SK-N-SH (cell line): ENCODE measurements around the gene GPD1L. TPM values are rescaled to one million over a fixed set of nuclear protein-coding genes. Genes with fewer than 3 reads are reported as not detected.

Source experiments
- CTCF ChIA-PET: fragments of 300-600, 350-600 bp; formaldehyde crosslinking; extraction: SDS; loops from one replicate; lab custom pipeline; 2021; lab: Yijun Ruan, JAX
- POLR2A ChIA-PET: fragments of 350-600 bp; sonication (Branson Sonifier 250); formaldehyde crosslinking; extraction: SDS; loops from one replicate; lab custom pipeline; 2020; ENCODE audit warnings: antibody characterized with exemption, inconsistent platforms; lab: Yijun Ruan, JAX
- DNase-seq: peaks from one replicate; pipeline ENCODE4 v3.0.0; 2012
- H2AFZ ChIP-seq: fragments of 200-600 bp; sonication (generic); 2 replicates; pipeline ENCODE4 v1.8.1; 2016; ENCODE audit warnings: antibody characterized with exemption, mild to moderate bottlenecking, low read depth
- H3F3A ChIP-seq: fragments of 200-600 bp; sonication (generic); replicated peaks from 2 replicates; pipeline ENCODE3; 2016; ENCODE audit warnings: antibody characterized with exemption, mild to moderate bottlenecking; ENCODE audit not compliant: insufficient read depth
- H3K27ac ChIP-seq, 2 experiments: fragments of 200-500 bp in 1 of 2; fragments of 200-600 bp in 1 of 2; sonication (Bioruptor generic) in 1 of 2; sonication (generic), shearing (Covaris generic) in 1 of 2; 2 replicates each; pipeline versions ENCODE4 v1.5.1 to v1.6.1; 2014 to 2016; ENCODE audit warnings: low read depth in 2 of 2, inconsistent platforms in 1 of 2, low read length in 1 of 2, mild to moderate bottlenecking in 1 of 2, mixed read lengths in 1 of 2
- H3K27me3 ChIP-seq: fragments of 200-600 bp; sonication (generic), shearing (Covaris generic); 2 replicates; pipeline ENCODE4 v1.6.1; 2016; ENCODE audit warnings: mixed run types; ENCODE audit not compliant: insufficient read depth
- H3K36me3 ChIP-seq, 2 experiments: fragments of 200-500 bp in 1 of 2; fragments of 200-600 bp in 1 of 2; sonication (Bioruptor generic) in 1 of 2; sonication (generic) in 1 of 2; replicated peaks in 1 of 2; 2 replicates each; pipeline versions ENCODE3 to v1.5.1; 2014 to 2016; ENCODE audit warnings: low read length in 1 of 2, mild to moderate bottlenecking in 1 of 2; ENCODE audit not compliant: insufficient read depth in 2 of 2, control insufficient read depth in 1 of 2
- H3K4me1 ChIP-seq, 2 experiments: fragments of 200-500 bp in 1 of 2; fragments of 200-600 bp in 1 of 2; sonication (Bioruptor generic) in 1 of 2; sonication (generic), shearing (Covaris generic) in 1 of 2; 2 replicates each; pipeline versions ENCODE4 v1.5.1 to v1.6.1; 2014 to 2016; ENCODE audit warnings: low read depth in 1 of 2, low read length in 1 of 2, mixed run types in 1 of 2; ENCODE audit not compliant: insufficient read depth in 2 of 2, control insufficient read depth in 1 of 2
- H3K4me2 ChIP-seq: fragments of 200-600 bp; sonication (generic), shearing (Covaris generic); 2 replicates; pipeline ENCODE4 v1.6.1; 2017; ENCODE audit warnings: mixed run types
- H3K4me3 ChIP-seq, 2 experiments: fragments of 200-500 bp in 1 of 2; fragments of 200-600 bp in 1 of 2; sonication (Bioruptor generic) in 1 of 2; sonication (generic), shearing (Covaris generic) in 1 of 2; 2 replicates each; pipeline versions ENCODE4 v1.5.1 to v1.8.1; 2014 to 2016; ENCODE audit warnings: low read depth in 2 of 2, inconsistent platforms in 1 of 2, low read length in 1 of 2, mild to moderate bottlenecking in 1 of 2, mixed read lengths in 1 of 2, moderate library complexity in 1 of 2
- H3K79me2 ChIP-seq: fragments of 200-600 bp; sonication (generic); 2 replicates; pipeline ENCODE4 v1.8.1; 2017; ENCODE audit warnings: mild to moderate bottlenecking; ENCODE audit not compliant: insufficient read depth
- H3K9ac ChIP-seq: fragments of 200-600 bp; sonication (generic); 2 replicates; pipeline ENCODE4 v1.6.1; 2017; ENCODE audit warnings: mixed run types
- H3K9me2 ChIP-seq: fragments of 200-600 bp; sonication (generic); 2 replicates; pipeline ENCODE4 v1.6.1; 2017; ENCODE audit warnings: mixed run types
- H3K9me3 ChIP-seq: fragments of 200-600 bp; sonication (generic); 2 replicates; pipeline ENCODE4 v1.6.1; 2017; ENCODE audit warnings: mixed run types, mild to moderate bottlenecking, moderate library complexity
- H4K20me1 ChIP-seq: fragments of 200-600 bp; sonication (generic); 2 replicates; pipeline ENCODE4 v1.6.1; 2017; ENCODE audit warnings: mild to moderate bottlenecking, mixed run types; ENCODE audit not compliant: insufficient read depth
- ELF1 ChIP-seq: IDR thresholded peaks from 2 replicates; pipeline ENCODE4 v1.4.0; 2012
- EP300 ChIP-seq, 2 experiments: IDR thresholded peaks; 2 replicates each; pipeline versions ENCODE4 v1.4.0 to v1.6.1; 2012; ENCODE audit warnings: borderline replicate concordance in 1 of 2, low read depth in 1 of 2, low read length in 1 of 2
- FOXJ3 ChIP-seq: sonication (generic); formaldehyde crosslinking; IDR thresholded peaks from 2 replicates; pipeline ENCODE4 v1.5.1; 2020; ENCODE audit warnings: mild to moderate bottlenecking, missing genetic modification reagents
- FOXM1 ChIP-seq: IDR thresholded peaks from 2 replicates; pipeline ENCODE4 v1.4.0; 2012; ENCODE audit warnings: low read depth, mild to moderate bottlenecking
- GABPA ChIP-seq: IDR thresholded peaks from 2 replicates; pipeline ENCODE4 v1.4.0; 2012; ENCODE audit warnings: low read depth, mild to moderate bottlenecking
- IRF3 ChIP-seq: fragments of 150-350 bp; IDR thresholded peaks from 2 replicates; pipeline ENCODE4 v1.6.1; 2016; ENCODE audit warnings: mild to moderate bottlenecking, low read depth, low read length
- JUND ChIP-seq: IDR thresholded peaks from 2 replicates; pipeline ENCODE4 v1.4.0; 2012
- MXI1 ChIP-seq: IDR thresholded peaks from 2 replicates; pipeline ENCODE4 v1.6.1; 2012; ENCODE audit warnings: mild to moderate bottlenecking, low read depth, low read length, improper control_type of control experiment
- NRF1 ChIP-seq: IDR thresholded peaks from 2 replicates; pipeline ENCODE4 v1.6.1; 2012; ENCODE audit warnings: low read depth, mild to moderate bottlenecking, low read length
- PBX3 ChIP-seq: IDR thresholded peaks from 2 replicates; pipeline ENCODE4; 2012
- POLR2AphosphoS5 ChIP-seq: IDR thresholded peaks from 2 replicates; pipeline ENCODE4 v1.6.1; 2012; ENCODE audit warnings: low read depth, low read length
- RAD21 ChIP-seq: IDR thresholded peaks from 2 replicates; pipeline ENCODE4 v1.6.1; 2012; ENCODE audit warnings: mild to moderate bottlenecking, low read length
- RCOR1 ChIP-seq: fragments of 150-350 bp; IDR thresholded peaks from 2 replicates; pipeline ENCODE4 v1.6.1; 2017; ENCODE audit warnings: antibody characterized with exemption, low read length
- RFX5 ChIP-seq: IDR thresholded peaks from 2 replicates; pipeline ENCODE4 v1.6.1; 2012; ENCODE audit warnings: mild to moderate bottlenecking, improper control_type of control experiment, low read length
- TAF1 ChIP-seq: IDR thresholded peaks from 2 replicates; pipeline ENCODE4 v1.6.1; 2012; ENCODE audit warnings: low read depth, mild to moderate bottlenecking, low read length, moderate library complexity, borderline replicate concordance
- TCF12 ChIP-seq: IDR thresholded peaks from 2 replicates; pipeline ENCODE4 v1.4.0; 2012
- TEAD4 ChIP-seq: IDR thresholded peaks from 2 replicates; pipeline ENCODE4 v1.4.0; 2012; ENCODE audit warnings: mild to moderate bottlenecking, borderline replicate concordance; ENCODE audit not compliant: insufficient read depth
- USF2 ChIP-seq: fragments of 150-350 bp; IDR thresholded peaks from 2 replicates; pipeline ENCODE4 v1.6.1; 2017; ENCODE audit warnings: antibody characterized with exemption, low read length, low read depth, borderline replicate concordance
- YY1 ChIP-seq: IDR thresholded peaks from 2 replicates; pipeline ENCODE4 v1.4.0; 2012; ENCODE audit warnings: low read depth, mild to moderate bottlenecking
- WGBS: methylation state at CpG from one replicate; pipeline ENCODE4 v1.1.6; 2017; ENCODE audit warnings: low lambda C conversion rate; 5-methylcytosine and 5-hydroxymethylcytosine counted together
- polyA plus RNA-seq, 3 experiments: library from polyadenylated mRNA; depleted of rRNA; stranded (reverse); fragments of >200 nt; gene quantifications; 2 replicates each; pipeline ENCODE4 v1.2.3, GENCODE V29; 2012

Gene GPD1L
- polyA plus RNA-seq, 1 of the 3 experiments (the other 2 are of a cell fraction): 6.1 TPM

- 89% methylated on average over 2 of the region's 2 CpGs for WGBS
- peaks cover 0 to 4% of the 10 kb centered on the region in 2 experiments; a peak in 1 of 4 replicates for H3K4me1 ChIP-seq
- no peak overlapping the region for H3K9ac ChIP-seq
- no peaks in the 10 kb centered on the region for H3F3A ChIP-seq
- no peak overlapping the region for H3K27ac ChIP-seq
- ChIA-PET POLR2A (interaction anchor here (1.1 kb wide), 1 partner anchor 9 kb away, joined by 7 read pairs; no protein-coding TSS in a partner anchor), CTCF (interaction anchor here (0.6 to 1.5 kb wide), 2 partner anchors 19 to 52 kb away, joined by 3 read pairs; no protein-coding TSS in a partner anchor)
- H3K4me2 ChIP-seq: no peak overlapping the region
- H2AFZ ChIP-seq: no peak overlapping the region
- no peaks in the 10 kb centered on the region for H3K36me3 ChIP-seq
- H3K79me2 ChIP-seq: no peaks in the 10 kb centered on the region
- H3K27me3 ChIP-seq: no peaks in the 10 kb centered on the region
- DNase-seq: no peak
- H4K20me1 ChIP-seq: no peaks in the 10 kb centered on the region
- no peaks in the 10 kb centered on the region for H3K9me3 ChIP-seq
- no peak overlapping the region for H3K4me3 ChIP-seq
- TF ChIP-seq TAF1 (no peak), USF2 (no peak), TCF12 (no peak), IRF3 (no peak), RFX5 (no peak), GABPA (no peak), FOXJ3 (CRISPR knock-in tag) (no peak), MXI1 (no peak)
- TF ChIP-seq, all 33 proteins: peak for 0
- H3K9me2 ChIP-seq: no peaks in the 10 kb centered on the region
Observed at GRCh38 chr3:32125012-32125411, 18.6 kb downstream of the GPD1L start.

GRCh38 chr3:32126305-32127015 lies 20.0 kb downstream of the GPD1L start:
- TF ChIP-seq FOXM1 (no peak), TEAD4 (no peak), JUND (no peak), GABPA (no peak), NRF1 (no peak), PBX3 (no peak), POLR2AphosphoS5 (no peak), YY1 (no peak), RAD21 (no peak), ELF1 (no peak), EP300 (IDR thresholded peaks at IDR 0.05; ENCODE audit: borderline replicate concordance in 1 of 2, low read depth in 1 of 2, low read length in 1 of 2) (no peak), RCOR1 (no peak)
- POLR2A ChIA-PET: no interaction called here
- 70% methylated on average over 4 of the region's 4 CpGs for WGBS

More at GRCh38 chr3:32126305-32127015, 20.0 kb downstream of the GPD1L start:
- H3K27ac ChIP-seq: no peak overlapping the region
- H3K9ac ChIP-seq: no peak overlapping the region
- DNase-seq: no peak
- no peaks in the 10 kb centered on the region for H3F3A ChIP-seq
- no peaks in the 10 kb centered on the region for H3K79me2 ChIP-seq
- no peaks in the 10 kb centered on the region for H3K9me3 ChIP-seq
- CTCF ChIA-PET: interaction anchor here (0.8 to 1.3 kb wide), 2 partner anchors 11 to 18 kb away, joined by 7 read pairs; no protein-coding TSS in a partner anchor
- no peaks in the 10 kb centered on the region for H3K9me2 ChIP-seq
- H3K4me3 ChIP-seq: no peak overlapping the region
- no peaks in the 10 kb centered on the region for H3K27me3 ChIP-seq
- no peaks in the 10 kb centered on the region for H3K4me1 ChIP-seq
- no peaks in the 10 kb centered on the region for H4K20me1 ChIP-seq
- no peak overlapping the region for H2AFZ ChIP-seq
- H3K4me2 ChIP-seq: no peak overlapping the region
- no peaks in the 10 kb centered on the region for H3K36me3 ChIP-seq
